Ovary (tissue), 3 donors: ENCODE data around the gene TMTC4.

Experiments used
- EP300 ChIP-seq: sonication (generic); formaldehyde crosslinking; IDR thresholded peaks from one replicate; pipeline ENCODE4 v1.6.1; 2017; ENCODE audit warnings: antibody characterized with exemption
- POLR2A ChIP-seq: fragments of 450-650 bp; IDR thresholded peaks from one replicate; pipeline ENCODE4 v1.6.1; 2017; ENCODE audit warnings: antibody characterized with exemption, mild to moderate bottlenecking, moderate library complexity
- TF ChIP-seq, protein P1 (sequence below), 3 donors: fragments of 450-650 bp in 2 of 3; fragments of 200-600 bp in 1 of 3; IDR thresholded peaks; one replicate each; pipeline versions ENCODE4 v1.5.1 to v1.8.0; 2016 to 2022; ENCODE audit warnings: antibody characterized with exemption in 3 of 3, mild to moderate bottlenecking in 1 of 3
- donor health status: DM: no; HTN: no; CAD: no.

DNA sequence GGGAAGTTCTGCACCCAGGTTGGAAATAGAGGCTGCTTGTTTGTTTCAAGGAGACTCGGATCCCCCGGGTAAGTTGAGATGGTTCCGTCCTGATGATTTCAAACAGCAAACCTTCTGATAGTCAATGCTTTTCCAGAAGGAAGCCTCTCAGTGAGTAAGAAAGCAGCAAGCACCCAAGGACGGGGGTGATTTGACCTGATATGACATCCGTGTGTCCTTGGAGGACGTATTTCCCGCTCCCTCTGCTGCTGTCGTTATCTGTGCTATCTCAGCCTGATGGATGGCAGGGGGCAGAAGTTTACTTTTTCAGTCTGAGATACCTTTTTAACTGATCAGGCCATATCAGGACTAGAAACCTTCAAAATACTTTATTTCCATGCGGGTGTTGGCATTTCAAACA is 80.3 kb downstream of the TMTC4 start:
- TF ChIP-seq, protein P1, sequence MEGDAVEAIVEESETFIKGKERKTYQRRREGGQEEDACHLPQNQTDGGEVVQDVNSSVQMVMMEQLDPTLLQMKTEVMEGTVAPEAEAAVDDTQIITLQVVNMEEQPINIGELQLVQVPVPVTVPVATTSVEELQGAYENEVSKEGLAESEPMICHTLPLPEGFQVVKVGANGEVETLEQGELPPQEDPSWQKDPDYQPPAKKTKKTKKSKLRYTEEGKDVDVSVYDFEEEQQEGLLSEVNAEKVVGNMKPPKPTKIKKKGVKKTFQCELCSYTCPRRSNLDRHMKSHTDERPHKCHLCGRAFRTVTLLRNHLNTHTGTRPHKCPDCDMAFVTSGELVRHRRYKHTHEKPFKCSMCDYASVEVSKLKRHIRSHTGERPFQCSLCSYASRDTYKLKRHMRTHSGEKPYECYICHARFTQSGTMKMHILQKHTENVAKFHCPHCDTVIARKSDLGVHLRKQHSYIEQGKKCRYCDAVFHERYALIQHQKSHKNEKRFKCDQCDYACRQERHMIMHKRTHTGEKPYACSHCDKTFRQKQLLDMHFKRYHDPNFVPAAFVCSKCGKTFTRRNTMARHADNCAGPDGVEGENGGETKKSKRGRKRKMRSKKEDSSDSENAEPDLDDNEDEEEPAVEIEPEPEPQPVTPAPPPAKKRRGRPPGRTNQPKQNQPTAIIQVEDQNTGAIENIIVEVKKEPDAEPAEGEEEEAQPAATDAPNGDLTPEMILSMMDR (IDR thresholded peaks at IDR 0.05) = no peak
- no peak for TF ChIP-seq POLR2A
- TF ChIP-seq EP300 = no peak
